GM19372 (cell line): ENCODE measurements around the gene MAGEA9B.
"Not testable (repeated sequence)": the region's sequence is repeated elsewhere in the genome, so short reads cannot be mapped to it uniquely, and the experiment has no call there.

Experiments used
- ATAC-seq: cut with Tn5 transposase; IDR thresholded peaks from one replicate; pipeline ENCODE4 v1.9.1; 2021; ENCODE audit warnings: mild to moderate bottlenecking, low read depth, moderate library complexity; ENCODE audit not compliant: unreplicated experiment

The MAGEA9B gene

GRCh38 chrX:149572743-149573142 lies 14.5 kb downstream of the MAGEA9B start:
- no peak for ATAC-seq

GRCh38 chrX:149571770-149572169 lies 15.5 kb downstream of the MAGEA9B start:
- no peak for ATAC-seq

GRCh38 chrX:149570668-149571067 lies 16.6 kb downstream of the MAGEA9B start:
- ATAC-seq: no peak

- ATAC-seq: no peak
Observed at GRCh38 chrX:149569770-149570169, 17.5 kb downstream of the MAGEA9B start.

- ATAC-seq: no peak
Observed at GRCh38 chrX:149568701-149569296, 18.5 kb downstream of the MAGEA9B start.

- ATAC-seq: no peak
Observed at GRCh38 chrX:149567621-149568417, 19.4 kb downstream of the MAGEA9B start.

- ATAC-seq: no peak
Observed at GRCh38 chrX:149563359-149563758, 23.9 kb downstream of the MAGEA9B start.

GRCh38 chrX:149555251-149555650 lies 32.0 kb downstream of the MAGEA9B start:
- ATAC-seq: not testable (repeated sequence)

- not testable (repeated sequence) for ATAC-seq
Observed at GRCh38 chrX:149551939-149552248, 35.4 kb downstream of the MAGEA9B start.

GRCh38 chrX:149551245-149551938 lies 35.9 kb downstream of the MAGEA9B start:
- not testable (repeated sequence) for ATAC-seq

GRCh38 chrX:149550454-149550853 lies 36.8 kb downstream of the MAGEA9B start:
- ATAC-seq: not testable (repeated sequence)

GRCh38 chrX:149549701-149550100 lies 37.6 kb downstream of the MAGEA9B start, which contains the start of gene HSFX3:
Gene HSFX3 (minus strand): TSS chrX:149549924. CDS start chrX:149549852, 72 bp downstream.
- ATAC-seq: not testable (repeated sequence)

GRCh38 chrX:149547782-149548181 lies 39.5 kb downstream of the MAGEA9B start:
- not testable (repeated sequence) for ATAC-seq

GRCh38 chrX:149546962-149547361 lies 40.3 kb downstream of the MAGEA9B start:
- ATAC-seq: not testable (repeated sequence)

- not testable (repeated sequence) for ATAC-seq
Observed at GRCh38 chrX:149545545-149546543, 41.4 kb downstream of the MAGEA9B start.

- no peak for ATAC-seq
Observed at GRCh38 chrX:149541521-149542047, 45.7 kb downstream of the MAGEA9B start.

- peak; percentile 72 for ATAC-seq
Observed at GRCh38 chrX:149540621-149541520, 46.4 kb downstream of the MAGEA9B start, which contains the start of gene EOLA1. Gene EOLA1 (plus strand): TSS chrX:149541012. CDS start chrX:149545631, 4,619 bp downstream.

GRCh38 chrX:149540131-149540620 lies 47.1 kb downstream of the MAGEA9B start:
- ATAC-seq: peak; percentile 20
